ENCODE measurements around the gene EVC. TPM values are rescaled to one million over a fixed set of nuclear protein-coding genes. Genes with fewer than 3 reads are reported as not detected.

EVC gene
- total RNA-seq, 1 experiment from 2014 or later = 17.3 TPM

GRCh38 chr4:5783486-5783885 is 72.5 kb downstream of the EVC start:
- intact Hi-C loops (cut with micrococcal nuclease; ENCODE audit: unreplicated experiment) = no loop called here
- Histone ChIP-seq H3K4me1 (ENCODE audit: insufficient read depth, low read length, poor library complexity, severe bottlenecking) (no peaks in the 10 kb centered on the region), H3K4me3 (ENCODE audit: low read depth, low read length, poor library complexity, severe bottlenecking) (no peak overlapping the region), H3K36me3 (ENCODE audit: insufficient read depth, low read length, poor library complexity, severe bottlenecking) (peaks cover 6% of the 10 kb centered on the region), H3K27me3 (replicated peaks; ENCODE audit: insufficient read depth, low read depth, low read length, poor library complexity) (no peaks in the 10 kb centered on the region), H3K9me3 (ENCODE audit: low read depth, low read length, poor library complexity, severe bottlenecking) (no peaks in the 10 kb centered on the region), H3K27ac (ENCODE audit: low read depth, low read length, poor library complexity, severe bottlenecking) (no peak overlapping the region)
- BruUV-seq (replicated peaks) = no TSS peak
- CTCF ChIA-PET = no interaction called here
- DNase-seq (ENCODE audit: low spot score) = no peak
- TF ChIP-seq CTCF (conservative IDR thresholded peaks at IDR 0.05; ENCODE audit: low read depth, low read length) (no peak), EZH2 (IDR thresholded peaks at IDR 0.05; ENCODE audit: borderline replicate concordance, low read depth, low read length, poor library complexity, severe bottlenecking) (no peak)
- POLR2A ChIA-PET (ENCODE audit: low non-redundant PET) = no interaction called here

GRCh38 chr4:5784021-5784420 is 73.0 kb downstream of the EVC start:
- no peak for TF ChIP-seq CTCF (conservative IDR thresholded peaks at IDR 0.05; ENCODE audit: low read depth, low read length)
- TF ChIP-seq EZH2 (IDR thresholded peaks at IDR 0.05; ENCODE audit: borderline replicate concordance, low read depth, low read length, poor library complexity, severe bottlenecking) = no peak
- DNase-seq (ENCODE audit: low spot score) = no peak
- intact Hi-C loops (cut with micrococcal nuclease; ENCODE audit: unreplicated experiment) = no loop called here
- BruUV-seq (replicated peaks) = no TSS peak
- peaks cover 6% of the 10 kb centered on the region for H3K36me3 ChIP-seq (ENCODE audit: insufficient read depth, low read length, poor library complexity, severe bottlenecking)
- no peaks in the 10 kb centered on the region for H3K9me3 ChIP-seq (ENCODE audit: low read depth, low read length, poor library complexity, severe bottlenecking)
- no peak overlapping the region for H3K4me3 ChIP-seq (ENCODE audit: low read depth, low read length, poor library complexity, severe bottlenecking)
- ChIA-PET POLR2A (ENCODE audit: low non-redundant PET) (no interaction called here), CTCF (no interaction called here)
- H3K4me1 ChIP-seq (ENCODE audit: insufficient read depth, low read length, poor library complexity, severe bottlenecking) = no peaks in the 10 kb centered on the region
- H3K27me3 ChIP-seq (replicated peaks; ENCODE audit: insufficient read depth, low read depth, low read length, poor library complexity) = no peaks in the 10 kb centered on the region
- H3K27ac ChIP-seq (ENCODE audit: low read depth, low read length, poor library complexity, severe bottlenecking) = no peak overlapping the region

GRCh38 chr4:5784960-5785611 is 74.1 kb downstream of the EVC start:
- H3K9me3 ChIP-seq (ENCODE audit: low read depth, low read length, poor library complexity, severe bottlenecking) = no peaks in the 10 kb centered on the region
- peaks cover 6% of the 10 kb centered on the region for H3K36me3 ChIP-seq (ENCODE audit: insufficient read depth, low read length, poor library complexity, severe bottlenecking)
- H3K27ac ChIP-seq (ENCODE audit: low read depth, low read length, poor library complexity, severe bottlenecking) = no peak overlapping the region
- no peak for TF ChIP-seq EZH2 (IDR thresholded peaks at IDR 0.05; ENCODE audit: borderline replicate concordance, low read depth, low read length, poor library complexity, severe bottlenecking)
- TF ChIP-seq CTCF (conservative IDR thresholded peaks at IDR 0.05; ENCODE audit: low read depth, low read length) = no peak
- H3K4me1 ChIP-seq (ENCODE audit: insufficient read depth, low read length, poor library complexity, severe bottlenecking) = no peaks in the 10 kb centered on the region
- H3K4me3 ChIP-seq (ENCODE audit: low read depth, low read length, poor library complexity, severe bottlenecking) = no peak overlapping the region
- DNase-seq (ENCODE audit: low spot score) = no peak
- no TSS peak for BruUV-seq (replicated peaks)
- intact Hi-C loops (cut with micrococcal nuclease; ENCODE audit: unreplicated experiment) = no loop called here
- H3K27me3 ChIP-seq (replicated peaks; ENCODE audit: insufficient read depth, low read depth, low read length, poor library complexity) = no peaks in the 10 kb centered on the region
- CTCF ChIA-PET = no interaction called here
- POLR2A ChIA-PET (ENCODE audit: low non-redundant PET) = no interaction called here
